Measurements from ENCODE around the gene CSNK2A2. TPM values are rescaled to one million over a fixed set of nuclear protein-coding genes. Genes with fewer than 3 reads are reported as not detected.

Gene CSNK2A2
- total RNA-seq, 1 donor from 2014 or later = 27.2 TPM

DNA sequence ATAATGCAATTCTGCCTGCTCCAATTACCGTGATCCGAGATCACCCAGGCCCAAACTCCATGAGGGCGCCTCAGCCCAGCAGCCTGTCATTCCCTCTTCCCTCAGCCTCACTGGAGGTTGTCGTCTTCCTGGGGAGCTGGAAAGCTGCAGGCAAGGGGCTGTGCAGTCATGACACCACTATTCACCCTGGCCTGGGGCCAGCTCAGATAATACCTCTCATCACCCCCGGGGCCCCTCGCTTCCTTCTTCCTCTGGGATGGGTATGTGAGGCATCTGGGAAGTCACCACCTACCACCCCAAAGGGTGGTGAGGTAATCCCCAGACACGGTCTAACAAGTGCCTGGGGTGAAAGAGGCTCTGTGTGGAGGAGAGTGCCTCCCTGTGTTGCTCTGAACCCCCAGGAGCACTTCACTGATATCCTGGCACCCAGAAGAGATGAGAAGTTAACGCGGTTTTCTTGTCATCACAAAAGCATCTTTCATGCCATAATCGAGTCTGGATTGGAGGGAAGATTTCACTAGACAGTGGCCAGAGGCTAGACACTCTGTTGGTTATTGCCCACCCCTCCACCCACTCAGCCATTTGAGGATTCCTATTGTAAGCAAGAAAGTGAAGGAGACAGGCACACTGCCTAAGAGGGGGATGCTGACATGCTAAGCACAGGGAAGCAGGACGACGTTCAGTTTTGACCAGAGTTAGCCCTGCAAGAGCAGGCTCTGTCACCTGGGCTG lies 87.2 kb downstream of the CSNK2A2 start:
- DNase-seq (ENCODE audit: low read depth in 2 of 2) = no peak

- no peak for DNase-seq (ENCODE audit: low read depth in 2 of 2)
These were observed 88.0 kb downstream of the CSNK2A2 start for GRCh38 chr16:58109881-58110280.

- DNase-seq (ENCODE audit: low read depth in 2 of 2) = no peak
These were observed 88.6 kb downstream of the CSNK2A2 start for GRCh38 chr16:58109330-58109729.

Other genes with a start within 250 kb of the CSNK2A2 start
- gene CNGB1, start 227.0 kb downstream of the CSNK2A2 start, total RNA-seq = not detected in 2 replicates
- gene ZNF319, start 197.4 kb downstream of the CSNK2A2 start, total RNA-seq = 2.2 and 3.9 TPM in 2 replicates
- 20.4 and 33.8 TPM in 2 replicates for gene USB1, start 196.7 kb downstream of the CSNK2A2 start, total RNA-seq
- 5.4 and 6.9 TPM in 2 replicates for gene MMP15, start 172.4 kb downstream of the CSNK2A2 start, total RNA-seq
- gene CFAP20, start 68.7 kb downstream of the CSNK2A2 start, total RNA-seq = 44.3 and 51.2 TPM in 2 replicates
- not detected in 2 replicates for gene PRSS54, start 96.9 kb upstream of the CSNK2A2 start, total RNA-seq
- 8.1 and 11.8 TPM in 2 replicates for gene GINS3, start 194.4 kb upstream of the CSNK2A2 start, total RNA-seq